ENCODE results near the gene JAZF1.

The JAZF1 gene

GRCh38 chr7:27918503-27918902 is 262.1 kb downstream of the JAZF1 start:
- no peak for DNase-seq (ENCODE audit: insufficient read length, low spot score)
- no peak for TF ChIP-seq CTCF (IDR thresholded peaks at IDR 0.05; ENCODE audit: insufficient read depth, missing control alignments)
- no peak for FAIRE-seq

DNA sequence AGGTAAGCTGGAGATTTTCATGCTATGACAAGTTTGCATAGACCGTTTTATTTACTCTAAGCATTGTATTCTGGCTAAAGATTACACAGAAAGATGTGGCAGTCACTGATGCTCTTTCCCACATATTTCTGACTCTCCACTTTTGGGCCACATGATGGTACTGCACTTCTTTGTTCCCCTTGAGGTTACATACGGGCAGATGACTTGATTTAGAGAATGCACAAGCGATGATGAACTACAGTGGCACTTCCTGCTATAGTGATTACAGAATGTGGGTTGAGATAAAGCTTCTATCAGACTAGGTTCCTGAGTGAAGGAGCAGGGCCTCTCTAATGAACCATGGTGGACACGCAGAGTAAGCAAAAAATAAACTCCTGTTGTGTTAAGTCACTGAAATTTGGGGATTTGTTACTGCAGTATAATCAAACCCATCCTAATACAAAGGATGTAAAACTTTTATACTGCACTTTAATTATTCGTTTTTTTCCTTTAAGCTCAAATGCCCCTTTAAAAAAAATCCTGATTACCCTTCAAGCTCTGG is 262.8 kb downstream of the JAZF1 start:
- DNase-seq (ENCODE audit: insufficient read length, low spot score) (no peak), FAIRE-seq (no peak)
- TF ChIP-seq CTCF (IDR thresholded peaks at IDR 0.05; ENCODE audit: insufficient read depth, missing control alignments): no peak

DNA sequence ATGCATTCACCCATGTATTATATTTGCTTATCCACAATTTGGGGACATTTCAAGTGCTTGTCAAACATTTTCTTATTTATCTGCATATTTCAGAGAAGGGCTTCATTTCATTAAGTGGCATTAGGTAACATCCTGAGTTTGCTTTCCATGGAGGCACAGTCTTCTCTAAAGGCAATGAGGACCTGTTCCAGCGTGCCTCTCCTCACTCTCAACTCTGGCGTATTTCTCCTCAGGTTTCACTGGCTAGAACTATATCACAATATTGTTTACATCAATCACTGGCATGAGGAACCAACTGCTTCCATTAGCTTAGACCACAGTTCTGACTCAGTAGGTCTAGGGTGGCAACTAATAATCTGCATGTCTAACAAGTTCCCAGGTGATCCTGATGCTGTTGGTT is 263.5 kb downstream of the JAZF1 start:
- no peak for TF ChIP-seq CTCF (IDR thresholded peaks at IDR 0.05; ENCODE audit: insufficient read depth, missing control alignments)
- no peak for DNase-seq (ENCODE audit: insufficient read length, low spot score)
- no peak for FAIRE-seq

DNA sequence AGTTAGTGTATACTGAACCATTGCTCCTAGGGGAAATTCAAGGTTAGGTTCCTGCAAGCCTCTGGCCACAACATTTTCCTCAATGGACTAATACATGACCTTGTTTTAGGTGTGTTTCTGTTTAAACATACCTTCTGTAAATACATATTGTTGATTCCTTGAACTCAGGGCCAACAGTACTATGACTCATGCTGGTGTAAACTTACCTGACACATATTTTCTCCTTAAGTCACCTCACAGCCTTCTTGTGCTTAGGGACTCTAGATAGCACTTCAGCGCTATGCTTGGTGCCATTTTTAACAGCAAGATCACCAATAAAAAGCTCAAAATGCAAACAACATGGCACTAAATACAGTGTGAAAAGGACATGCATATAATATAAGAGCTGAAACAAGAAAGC is 264.2 kb downstream of the JAZF1 start:
- no peak for TF ChIP-seq CTCF (IDR thresholded peaks at IDR 0.05; ENCODE audit: insufficient read depth, missing control alignments)
- no peak for DNase-seq (ENCODE audit: insufficient read length, low spot score)
- FAIRE-seq: no peak

- no peak for TF ChIP-seq CTCF (IDR thresholded peaks at IDR 0.05; ENCODE audit: insufficient read depth, missing control alignments)
- no peak for FAIRE-seq
- no peak for DNase-seq (ENCODE audit: insufficient read length, low spot score)
These were observed 266.2 kb downstream of the JAZF1 start for GRCh38 chr7:27914409-27914808.

DNA sequence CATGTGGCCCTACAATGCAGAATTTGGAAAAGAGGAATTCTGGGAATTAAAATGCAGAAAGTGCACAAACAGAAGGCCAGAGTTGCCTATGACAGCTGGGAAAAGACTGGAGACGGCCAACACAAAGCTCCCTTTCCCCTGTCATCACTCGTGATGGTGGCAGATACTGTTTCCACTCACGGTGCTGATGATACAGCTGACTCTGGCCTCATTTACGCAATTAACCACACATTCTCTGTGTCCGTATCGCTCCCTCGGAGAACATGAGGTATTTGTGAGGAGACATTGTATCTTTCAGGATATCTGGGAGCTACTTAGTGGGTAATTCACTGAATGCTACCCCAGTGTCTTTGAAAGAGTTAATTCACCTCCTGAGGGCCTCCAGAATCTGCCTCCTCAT is 267.8 kb downstream of the JAZF1 start:
- FAIRE-seq (no peak), DNase-seq (ENCODE audit: insufficient read length, low spot score) (no peak)
- no peak for TF ChIP-seq CTCF (IDR thresholded peaks at IDR 0.05; ENCODE audit: insufficient read depth, missing control alignments)

DNA sequence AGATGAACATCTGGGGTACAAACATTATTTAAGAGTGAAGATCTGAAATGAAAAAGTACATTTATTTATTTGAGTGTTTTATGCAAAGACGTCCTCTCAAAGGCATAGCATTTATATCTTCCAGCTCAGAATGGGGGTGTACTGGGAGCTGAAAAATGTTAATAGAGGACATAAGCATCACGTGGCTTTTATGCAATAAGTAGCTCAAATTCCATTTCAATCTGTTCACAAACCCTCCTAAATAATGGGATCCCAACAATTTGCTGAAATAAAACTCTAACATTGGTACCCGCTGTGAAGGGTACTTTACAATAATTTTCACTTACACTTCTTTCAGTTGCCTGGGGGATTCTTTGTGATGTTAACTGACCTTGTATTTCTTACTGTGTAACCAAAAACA is 268.7 kb downstream of the JAZF1 start:
- FAIRE-seq: no peak
- no peak for TF ChIP-seq CTCF (IDR thresholded peaks at IDR 0.05; ENCODE audit: insufficient read depth, missing control alignments)

More for the DNA sequence above, 268.7 kb downstream of the JAZF1 start:
- no peak for DNase-seq (ENCODE audit: insufficient read length, low spot score)
